ENCODE results near the gene CD24. TPM values are rescaled to one million over a fixed set of nuclear protein-coding genes. Genes with fewer than 3 reads are reported as not detected.
"Not testable (repeated sequence)": the region's sequence is repeated elsewhere in the genome, so short reads cannot be mapped to it uniquely, and the experiment has no call there.

Gene CD24
- 1,000 to 10,000 TPM; 1,557 to 2,748 (median 2,297) TPM for total RNA-seq

- H3K27ac ChIP-seq: peak within 1 kb of the TSS; percentile 99 to 100 (median 100)
- WGBS, 2 donors: 0% methylated on average over 3 to 13 of the region's 73 CpGs
- peak within 1 kb of the TSS; percentile 73 to 98 (median 87) for H3K4me3 ChIP-seq (replicated peaks in 1 of 3)
- H3K4me1 ChIP-seq: peaks cover 14 to 15% of the 10 kb centered on the region in 2 donors
- H3K27me3 ChIP-seq: no peaks in the 10 kb centered on the region
- intact Hi-C loops (cut with DNase I): no loop called here
- H3K9me3 ChIP-seq: no peaks in the 10 kb centered on the region
- H3K36me3 ChIP-seq: peaks cover 0 to 9% of the 10 kb centered on the region in 2 donors
- DNase-seq: peak; percentile 85 to 88
- peak; percentile 95 to 98 for TF ChIP-seq POLR2A (IDR thresholded peaks at IDR 0.05)
- TF ChIP-seq CTCF (IDR thresholded peaks at IDR 0.05): peak in 1 of 6 experiments; percentile 15
These were observed at the start of gene CD24 for GRCh38 chr6:106974336-106974998. Gene CD24, minus strand, starts transcription at chr6:106974729. Its CDS starts 83 bp downstream, at chr6:106974646.

GRCh38 chr6:107021446-107022185, 47.1 kb upstream of the CD24 start:
- no peak for DNase-seq
- Histone ChIP-seq H3K27me3 (no peaks in the 10 kb centered on the region), H3K36me3 (no peaks in the 10 kb centered on the region), H3K27ac (no peak overlapping the region), H3K4me3 (replicated peaks in 1 of 3) (no peak overlapping the region), H3K4me1 (no peaks in the 10 kb centered on the region), H3K9me3 (no peaks in the 10 kb centered on the region)
- WGBS, 2 donors: 76 to 83% methylated on average over 1 of the region's 1 CpG
- no peak for TF ChIP-seq CTCF (IDR thresholded peaks at IDR 0.05)
- no peak for TF ChIP-seq POLR2A (IDR thresholded peaks at IDR 0.05)
- intact Hi-C loops (cut with DNase I): loop anchor here (10.0 kb wide), 1 partner anchor 213 kb away; no protein-coding TSS in a partner anchor

- TF ChIP-seq CTCF (IDR thresholded peaks at IDR 0.05) (no peak), POLR2A (IDR thresholded peaks at IDR 0.05) (no peak)
- Histone ChIP-seq H3K27ac (no peak overlapping the region), H3K4me1 (no peaks in the 10 kb centered on the region), H3K36me3 (no peaks in the 10 kb centered on the region), H3K27me3 (no peaks in the 10 kb centered on the region), H3K9me3 (no peaks in the 10 kb centered on the region), H3K4me3 (replicated peaks in 1 of 3) (no peak overlapping the region)
- intact Hi-C loops (cut with DNase I): loop anchor here (10.0 kb wide), 1 partner anchor 215 kb away; no protein-coding TSS in a partner anchor
- whole genome bisulfite sequencing, 2 donors: 82% methylated on average over 4 of the region's 4 CpGs
- DNase-seq: no peak
These were observed 45.7 kb upstream of the CD24 start for GRCh38 chr6:107020239-107020638.

- H3K4me3 ChIP-seq (replicated peaks in 1 of 3); H3K9me3 ChIP-seq; DNase-seq; H3K27ac ChIP-seq; H3K4me1 ChIP-seq; H3K36me3 ChIP-seq; H3K27me3 ChIP-seq: not testable (repeated sequence)
- WGBS, 2 donors: 86 to 87% methylated on average over 8 of the region's 8 CpGs
- intact Hi-C loops (cut with DNase I): loop anchor here (10.0 kb wide), 1 partner anchor 215 kb away; no protein-coding TSS in a partner anchor
These were observed 45.1 kb upstream of the CD24 start for GRCh38 chr6:107019628-107020027.

- no peaks in the 10 kb centered on the region for H3K4me1 ChIP-seq
- no peaks in the 10 kb centered on the region for H3K9me3 ChIP-seq
- no peak overlapping the region for H3K27ac ChIP-seq
- no peak for DNase-seq
- H3K4me3 ChIP-seq (replicated peaks in 1 of 3): no peak overlapping the region
- 88 to 90% methylated on average over 5 of the region's 5 CpGs for WGBS, 2 donors
- H3K27me3 ChIP-seq: no peaks in the 10 kb centered on the region
- intact Hi-C loops (cut with DNase I): no loop called here
- H3K36me3 ChIP-seq: no peaks in the 10 kb centered on the region
- TF ChIP-seq CTCF (IDR thresholded peaks at IDR 0.05) (no peak), POLR2A (IDR thresholded peaks at IDR 0.05) (no peak)
These were observed 44.5 kb upstream of the CD24 start for GRCh38 chr6:107019047-107019446.

Measured in thyroid gland (tissue), 4 donors.